NCI-H2227 (cell line): ENCODE data around the gene LMTK3.

Experiments
- DNase-seq: peaks from one replicate; lab custom pipeline; 2025; ENCODE audit not compliant: unreplicated experiment; lab: John Stamatoyannopoulos, UW

Gene LMTK3

GRCh38 chr19:48475369-48476068 is 36.1 kb downstream of the LMTK3 start:
- no peak for DNase-seq

- no peak for DNase-seq
These were observed 37.5 kb downstream of the LMTK3 start for GRCh38 chr19:48474084-48474592.

- DNase-seq, result no peak
These were observed 38.3 kb downstream of the LMTK3 start for GRCh38 chr19:48473161-48473966.

- no peak for DNase-seq
These were observed 39.8 kb downstream of the LMTK3 start for GRCh38 chr19:48471836-48472235.

- no peak for DNase-seq
These were observed 40.8 kb downstream of the LMTK3 start for GRCh38 chr19:48470856-48471255.

GRCh38 chr19:48469934-48470680 is 41.5 kb downstream of the LMTK3 start:
- no peak for DNase-seq

GRCh38 chr19:48469289-48469881 is 42.2 kb downstream of the LMTK3 start, which contains the start of gene CYTH2:
CYTH2 (plus strand) TSS chr19:48469369; CDS start chr19:48469508, 139 bp downstream.
- DNase-seq, result peak; percentile 82

- peak; percentile 99 for DNase-seq
These were observed 42.8 kb downstream of the LMTK3 start for GRCh38 chr19:48468772-48469288.

- no peak for DNase-seq
These were observed 44.9 kb downstream of the LMTK3 start for GRCh38 chr19:48466561-48467325.

- DNase-seq, result no peak
These were observed 46.4 kb downstream of the LMTK3 start for GRCh38 chr19:48465215-48465614.

- no peak for DNase-seq
These were observed 49.5 kb downstream of the LMTK3 start for GRCh38 chr19:48461982-48462655.

- no peak for DNase-seq
These were observed 50.0 kb downstream of the LMTK3 start for GRCh38 chr19:48461651-48461981.

- no peak for DNase-seq
These were observed 53.6 kb downstream of the LMTK3 start for GRCh38 chr19:48458016-48458415.

GRCh38 chr19:48456864-48457263 is 54.8 kb downstream of the LMTK3 start:
- DNase-seq, result no peak

GRCh38 chr19:48455908-48456562 is 55.6 kb downstream of the LMTK3 start:
- no peak for DNase-seq

GRCh38 chr19:48455171-48455907 is 56.3 kb downstream of the LMTK3 start, which contains the start of gene KCNJ14:
KCNJ14 (plus strand) TSS chr19:48455574; CDS start chr19:48461725, 6,151 bp downstream.
- no peak for DNase-seq

- DNase-seq, result no peak
These were observed 57.4 kb downstream of the LMTK3 start for GRCh38 chr19:48454150-48454730.
